HTR-8/SVneo (cell line): ENCODE data around the gene ZFR.

Experiments used
- DNase-seq: peaks from one replicate; pipeline ENCODE4 v3.0.0; 2011; ENCODE audit warnings: low spot score, mixed read lengths; ENCODE audit not compliant: insufficient read length
- FAIRE-seq: peaks from 2 replicates; lab custom pipeline; 2011; peaks lifted over from hg19 to GRCh38; lab: Jason Lieb, UNC

Gene ZFR

GRCh38 chr5:32444431-32445286 lies at the start of gene ZFR:
TSS of gene ZFR (minus strand) at chr5:32444740. CDS start at chr5:32444658, 82 bp downstream.
- FAIRE-seq (peak; percentile 97), DNase-seq (peak; percentile 99)

DNA sequence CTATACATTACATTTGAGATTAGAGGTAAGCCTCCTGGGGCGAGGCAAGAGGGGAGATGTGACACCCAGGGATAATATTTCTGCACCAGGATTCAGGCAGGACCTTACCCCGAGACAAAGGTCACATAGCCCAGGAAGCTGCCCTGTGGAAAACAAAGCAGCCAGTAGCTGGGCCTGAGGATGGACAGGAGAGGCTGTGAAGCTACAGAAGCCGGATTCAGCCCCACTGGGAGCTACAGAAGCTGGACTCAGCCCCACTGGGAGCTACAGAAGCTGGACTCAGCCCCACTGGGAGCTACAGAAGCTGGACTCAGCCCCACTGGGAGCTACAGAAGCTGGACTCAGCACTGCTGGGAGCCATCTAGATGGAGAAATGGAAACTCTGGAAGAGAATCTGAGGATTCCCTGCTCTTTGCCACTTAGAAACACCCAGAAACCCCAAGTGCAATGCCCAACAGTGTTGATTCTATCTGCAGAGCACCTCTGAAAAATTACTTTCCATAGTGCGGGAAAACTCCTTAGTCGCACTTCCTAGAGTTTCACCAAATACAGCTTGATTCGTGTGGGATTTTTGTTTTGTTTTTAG lies 46.5 kb upstream of the ZFR start:
- FAIRE-seq (no peak), DNase-seq (no peak)

DNA sequence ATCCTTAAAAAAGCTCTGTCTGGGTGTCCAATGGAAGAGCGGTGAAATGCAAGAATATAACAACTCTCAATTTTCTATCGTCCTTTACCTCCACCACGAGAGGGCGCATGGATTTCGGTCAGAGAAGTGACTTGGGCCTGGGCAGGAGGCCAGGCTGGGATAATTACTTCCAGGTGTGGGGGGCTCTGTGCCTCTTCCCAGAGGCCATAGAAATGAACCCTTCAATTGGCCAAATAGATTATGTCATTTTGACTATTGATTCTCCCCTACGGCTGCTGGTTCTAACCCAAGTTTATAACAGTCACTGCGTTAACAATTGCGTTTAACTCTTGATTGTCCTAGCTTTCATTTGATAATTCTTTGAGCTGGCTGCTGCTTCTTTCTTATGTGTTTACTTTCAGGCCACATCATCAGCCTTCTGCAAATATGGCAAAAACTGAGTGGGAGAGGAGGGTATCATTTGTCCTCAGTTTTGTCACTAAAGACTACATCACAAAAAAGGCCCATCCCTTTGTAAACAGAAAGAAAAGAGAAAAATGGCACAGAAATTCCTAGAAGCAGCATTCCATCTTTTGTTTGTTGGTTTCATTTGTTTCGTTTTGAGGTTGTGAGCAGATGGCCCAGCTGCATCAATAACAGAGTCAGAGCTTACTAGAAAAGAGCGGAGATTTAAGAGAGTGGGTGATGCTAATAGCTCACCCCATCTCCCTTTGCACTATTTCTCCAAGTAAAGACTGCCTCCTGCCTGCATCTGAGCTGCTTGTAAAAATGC lies 45.4 kb upstream of the ZFR start:
- DNase-seq (peak; percentile 86), FAIRE-seq (no peak)

GRCh38 chr5:32487424-32487823 lies 42.9 kb upstream of the ZFR start:
- DNase-seq (no peak), FAIRE-seq (no peak)

DNA sequence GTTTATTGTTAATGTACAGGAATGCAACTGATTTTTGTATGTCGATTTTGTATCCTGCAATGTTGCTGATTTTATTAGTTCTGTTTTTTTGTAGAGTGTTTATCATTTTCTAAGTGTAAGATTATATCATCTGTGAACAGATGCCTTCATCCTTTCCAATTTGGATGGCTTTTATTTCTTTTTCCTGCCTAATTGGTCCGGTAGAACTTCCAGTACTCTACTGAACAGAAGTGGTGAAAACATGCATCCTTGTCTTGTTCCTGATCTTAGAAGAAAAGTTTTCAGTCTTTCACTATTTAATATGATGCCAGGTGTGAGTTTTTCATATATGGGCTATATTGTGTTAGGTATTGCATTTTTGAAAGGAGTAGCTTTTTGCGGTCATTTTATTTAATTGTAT lies 42.5 kb upstream of the ZFR start:
- DNase-seq, result no peak
- FAIRE-seq, result no peak

GRCh38 chr5:32482193-32482592 lies 37.7 kb upstream of the ZFR start:
- FAIRE-seq, result no peak
- DNase-seq, result no peak

GRCh38 chr5:32479096-32479495 lies 34.6 kb upstream of the ZFR start:
- no peak for FAIRE-seq
- DNase-seq, result no peak

- DNase-seq (no peak), FAIRE-seq (no peak)
Measured at GRCh38 chr5:32476891-32477290, 32.4 kb upstream of the ZFR start.

- DNase-seq (no peak), FAIRE-seq (no peak)
Measured at GRCh38 chr5:32475334-32476097, 31.0 kb upstream of the ZFR start.

DNA sequence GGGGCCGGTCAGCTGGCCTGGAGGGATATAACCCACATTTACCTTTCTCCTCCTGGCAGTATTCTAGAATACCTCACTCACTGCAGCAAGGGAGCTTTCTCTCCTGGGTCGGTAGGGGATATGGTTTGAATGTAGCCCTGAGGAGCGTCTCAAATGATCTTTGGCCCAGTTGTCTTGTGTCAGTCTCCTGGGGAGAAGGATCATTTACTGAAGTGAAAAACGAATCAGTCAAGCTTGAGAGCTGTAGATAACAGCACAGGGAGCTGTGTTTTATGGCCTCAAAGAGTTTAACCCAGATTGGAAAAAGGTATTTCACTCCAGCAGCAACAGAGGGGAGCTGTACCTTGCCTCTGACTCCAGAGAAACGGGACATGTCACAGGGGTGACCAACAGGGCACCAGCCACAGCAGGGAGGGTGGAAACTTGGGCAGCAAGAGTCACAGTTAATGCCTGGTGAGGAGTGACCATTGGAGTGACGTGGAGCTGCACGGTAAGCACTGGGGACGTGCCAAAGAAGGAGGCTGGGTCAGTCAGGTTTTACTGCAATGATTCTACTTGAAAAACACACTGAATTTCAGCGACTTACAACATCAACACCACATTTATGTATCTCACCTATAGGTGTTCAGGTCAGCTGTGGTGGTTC lies 29.8 kb upstream of the ZFR start:
- DNase-seq (no peak), FAIRE-seq (no peak)

GRCh38 chr5:32473072-32473471 lies 28.5 kb upstream of the ZFR start:
- no peak for FAIRE-seq
- no peak for DNase-seq

- DNase-seq (no peak), FAIRE-seq (peak; percentile 4)
Measured at GRCh38 chr5:32471784-32472183, 27.2 kb upstream of the ZFR start.

DNA sequence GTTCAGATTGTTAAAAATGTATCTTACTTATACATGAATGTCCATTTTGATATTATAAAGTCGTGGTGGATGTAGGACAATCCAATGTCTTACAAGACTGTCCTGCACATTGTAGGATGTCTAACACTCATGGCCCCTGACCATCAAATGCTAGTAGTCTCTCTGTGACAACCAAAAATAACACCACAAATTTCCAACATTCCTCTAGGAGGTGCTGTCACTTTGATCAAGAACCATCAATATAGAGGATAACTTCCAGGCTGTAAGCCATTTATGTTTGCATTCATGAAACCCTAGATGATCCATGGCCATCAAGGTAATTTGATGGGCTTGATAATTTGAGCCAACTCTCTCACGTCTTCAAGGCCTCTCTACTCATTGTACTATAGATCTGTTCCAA lies 20.5 kb upstream of the ZFR start:
- FAIRE-seq (no peak), DNase-seq (no peak)

- no peak for DNase-seq
- no peak for FAIRE-seq
Measured at GRCh38 chr5:32462618-32463017, 18.1 kb upstream of the ZFR start.

DNA sequence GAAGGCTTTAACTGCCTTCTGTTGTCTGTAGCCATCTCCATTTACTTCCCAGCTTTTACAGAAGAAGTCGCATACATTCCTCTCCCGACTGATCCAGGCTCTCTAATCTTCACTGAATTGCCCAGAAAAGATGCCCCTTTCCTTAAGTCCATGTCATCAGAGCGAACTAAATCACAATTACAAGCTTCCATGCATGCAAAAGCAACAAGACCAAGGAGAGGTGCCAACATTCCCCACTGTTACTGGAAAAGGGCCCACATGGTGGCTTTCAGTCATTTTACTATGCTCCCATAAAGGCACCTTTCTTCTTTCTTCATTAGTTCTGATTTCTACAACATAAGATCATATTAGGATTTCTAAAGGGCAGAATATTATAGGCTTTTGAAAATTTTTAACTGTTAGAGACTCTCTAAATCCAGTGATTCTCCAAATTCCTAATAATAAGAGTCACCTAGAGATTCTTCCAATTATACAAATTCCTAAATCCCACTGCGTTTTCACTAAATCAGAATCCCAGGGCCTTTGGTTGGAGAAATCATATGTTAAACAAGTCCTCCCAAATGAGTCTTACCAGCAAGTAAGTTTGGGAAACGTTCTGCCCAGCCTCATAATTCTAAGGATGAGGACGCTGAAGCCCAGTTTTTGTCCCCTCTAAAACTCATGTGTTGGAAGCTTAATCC lies 17.0 kb upstream of the ZFR start:
- FAIRE-seq, result no peak
- DNase-seq, result no peak

DNA sequence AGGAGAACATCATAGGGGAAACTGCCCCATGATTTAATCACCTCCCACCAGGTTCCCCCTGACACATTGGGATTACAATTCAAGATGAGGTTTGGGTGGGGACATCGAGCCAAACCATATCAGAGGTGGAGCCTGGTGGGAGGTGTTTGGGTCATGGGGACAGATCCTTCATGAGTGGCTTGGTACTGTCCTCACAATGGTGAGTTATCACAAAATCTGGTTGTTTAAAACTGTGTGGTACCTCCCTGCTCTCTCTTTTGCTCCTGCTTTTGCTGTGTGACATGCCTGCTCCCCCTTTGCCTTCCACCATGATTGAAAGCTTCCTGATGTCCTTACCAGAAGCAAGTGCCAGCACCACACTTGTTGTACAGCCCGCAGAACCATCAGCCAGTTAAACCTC lies 16.2 kb upstream of the ZFR start:
- DNase-seq (no peak), FAIRE-seq (no peak)

- FAIRE-seq (no peak), DNase-seq (no peak)
Measured at GRCh38 chr5:32458880-32459495, 14.4 kb upstream of the ZFR start.

DNA sequence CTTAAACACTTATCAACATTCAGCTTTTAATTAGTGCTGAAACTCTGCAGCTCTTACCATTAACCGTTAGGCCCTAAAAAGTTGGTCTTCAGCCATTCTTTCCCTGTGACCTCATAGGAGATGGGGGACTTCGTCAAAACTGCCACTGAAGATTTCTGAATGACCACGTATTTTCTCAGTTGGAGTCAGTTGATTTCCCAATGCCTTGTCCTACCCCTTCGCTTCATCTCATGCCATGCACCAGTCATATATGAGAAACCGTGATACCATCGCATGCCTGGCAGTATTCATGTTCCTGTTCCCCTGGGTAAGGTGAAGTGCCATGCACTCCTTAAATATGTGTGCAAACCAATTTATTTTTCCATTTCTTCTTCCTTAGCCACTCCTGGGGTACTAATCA lies 10.8 kb upstream of the ZFR start:
- no peak for DNase-seq
- FAIRE-seq, result no peak

GRCh38 chr5:32454821-32455220 lies 10.3 kb upstream of the ZFR start:
- FAIRE-seq (no peak), DNase-seq (no peak)
